H54 (cell line): ENCODE results near the gene PRICKLE2.

Experiments
- DNase-seq: peaks from one replicate; pipeline ENCODE4 v3.0.0; 2011; ENCODE audit warnings: low spot score, mixed read lengths; ENCODE audit not compliant: insufficient read length
- FAIRE-seq: peaks from 3 replicates; lab custom pipeline; 2011; peaks lifted over from hg19 to GRCh38; lab: Jason Lieb, UNC
- POLR2A ChIP-seq: IDR thresholded peaks from 2 replicates; pipeline ENCODE4 v1.6.1; 2011; ENCODE audit warnings: low read depth, mild to moderate bottlenecking, low read length

PRICKLE2 gene

GRCh38 chr3:64063983-64064438 is 161.3 kb downstream of the PRICKLE2 start:
- TF ChIP-seq POLR2A = no peak
- FAIRE-seq = no peak
- no peak for DNase-seq

GRCh38 chr3:64063207-64063982 is 161.9 kb downstream of the PRICKLE2 start:
- no peak for TF ChIP-seq POLR2A
- DNase-seq (no peak), FAIRE-seq (peak; percentile 15)

GRCh38 chr3:64061628-64062027 is 163.6 kb downstream of the PRICKLE2 start:
- no peak for DNase-seq
- TF ChIP-seq POLR2A = no peak
- no peak for FAIRE-seq

GRCh38 chr3:64059484-64060175 is 165.6 kb downstream of the PRICKLE2 start:
- no peak for TF ChIP-seq POLR2A

GRCh38 chr3:64058566-64058965 is 166.7 kb downstream of the PRICKLE2 start:
- FAIRE-seq (no peak), DNase-seq (no peak)
- no peak for TF ChIP-seq POLR2A

More at GRCh38 chr3:64059484-64060175, 165.6 kb downstream of the PRICKLE2 start:
- no peak for DNase-seq
- no peak for FAIRE-seq

- TF ChIP-seq POLR2A = no peak
- no peak for FAIRE-seq
- DNase-seq = no peak
Observed at GRCh38 chr3:64057231-64057630, 168.0 kb downstream of the PRICKLE2 start.

- FAIRE-seq = no peak
- no peak for TF ChIP-seq POLR2A
- no peak for DNase-seq
Observed at GRCh38 chr3:64056606-64057180, 168.6 kb downstream of the PRICKLE2 start.

GRCh38 chr3:64055076-64055475 is 170.2 kb downstream of the PRICKLE2 start:
- FAIRE-seq (no peak), DNase-seq (no peak)
- TF ChIP-seq POLR2A = no peak

- no peak for FAIRE-seq
- no peak for DNase-seq
- TF ChIP-seq POLR2A = no peak
Observed at GRCh38 chr3:64054488-64054887, 170.8 kb downstream of the PRICKLE2 start.

GRCh38 chr3:64053581-64053980 is 171.7 kb downstream of the PRICKLE2 start:
- no peak for TF ChIP-seq POLR2A
- no peak for FAIRE-seq
- DNase-seq = no peak

GRCh38 chr3:64053117-64053516 is 172.1 kb downstream of the PRICKLE2 start:
- TF ChIP-seq POLR2A = no peak
- FAIRE-seq (no peak), DNase-seq (no peak)

- DNase-seq = no peak
- TF ChIP-seq POLR2A = no peak
- FAIRE-seq = no peak
Observed at GRCh38 chr3:64049832-64050231, 175.4 kb downstream of the PRICKLE2 start.

GRCh38 chr3:64049136-64049535 is 176.1 kb downstream of the PRICKLE2 start:
- TF ChIP-seq POLR2A = no peak
- peak; percentile 33 for FAIRE-seq
- DNase-seq = no peak

GRCh38 chr3:64048631-64049061 is 176.6 kb downstream of the PRICKLE2 start:
- no peak for FAIRE-seq
- no peak for DNase-seq
- TF ChIP-seq POLR2A = no peak
